Brain microvascular endothelial cell (primary cell): ENCODE results near the gene HDGFL2.

Experiments used
- DNase-seq: peaks from one replicate; pipeline ENCODE4 v3.0.0-alpha.2; 2020
- H3K27ac ChIP-seq: fragments of 250-450 bp; sonication (Bioruptor Pico); 2 replicates; pipeline ENCODE4 v1.5.1; 2020; ENCODE audit warnings: mild to moderate bottlenecking, moderate library complexity
- H3K27me3 ChIP-seq: fragments of 250-450 bp; sonication (Bioruptor Pico); replicated peaks from 2 replicates; pipeline ENCODE4 v1.5.1; 2020; ENCODE audit warnings: mild to moderate bottlenecking
- H3K36me3 ChIP-seq: fragments of 250-450 bp; sonication (Bioruptor Pico); replicated peaks from 2 replicates; pipeline ENCODE4 v1.5.1; 2020; ENCODE audit warnings: mild to moderate bottlenecking
- H3K4me3 ChIP-seq: 2 replicates; pipeline ENCODE4 v1.5.1; 2011; ENCODE audit warnings: low read depth, mild to moderate bottlenecking, control low read depth, low read length, moderate library complexity
- in situ Hi-C: cut with HindIII; loops from 2 replicates; pipeline ENCODE4 v1.10.0; 2017; ENCODE audit warnings: low sequenced_read_pairs, low pct_ligation_motif_present
- TF ChIP-seq, protein P1 (sequence below): IDR thresholded peaks from 2 replicates; pipeline ENCODE4 v1.5.1; 2011; ENCODE audit warnings: low read depth, mild to moderate bottlenecking, moderate library complexity, low read length, control low read depth, inconsistent platforms; ENCODE audit errors: missing control alignments

Gene HDGFL2

DNA sequence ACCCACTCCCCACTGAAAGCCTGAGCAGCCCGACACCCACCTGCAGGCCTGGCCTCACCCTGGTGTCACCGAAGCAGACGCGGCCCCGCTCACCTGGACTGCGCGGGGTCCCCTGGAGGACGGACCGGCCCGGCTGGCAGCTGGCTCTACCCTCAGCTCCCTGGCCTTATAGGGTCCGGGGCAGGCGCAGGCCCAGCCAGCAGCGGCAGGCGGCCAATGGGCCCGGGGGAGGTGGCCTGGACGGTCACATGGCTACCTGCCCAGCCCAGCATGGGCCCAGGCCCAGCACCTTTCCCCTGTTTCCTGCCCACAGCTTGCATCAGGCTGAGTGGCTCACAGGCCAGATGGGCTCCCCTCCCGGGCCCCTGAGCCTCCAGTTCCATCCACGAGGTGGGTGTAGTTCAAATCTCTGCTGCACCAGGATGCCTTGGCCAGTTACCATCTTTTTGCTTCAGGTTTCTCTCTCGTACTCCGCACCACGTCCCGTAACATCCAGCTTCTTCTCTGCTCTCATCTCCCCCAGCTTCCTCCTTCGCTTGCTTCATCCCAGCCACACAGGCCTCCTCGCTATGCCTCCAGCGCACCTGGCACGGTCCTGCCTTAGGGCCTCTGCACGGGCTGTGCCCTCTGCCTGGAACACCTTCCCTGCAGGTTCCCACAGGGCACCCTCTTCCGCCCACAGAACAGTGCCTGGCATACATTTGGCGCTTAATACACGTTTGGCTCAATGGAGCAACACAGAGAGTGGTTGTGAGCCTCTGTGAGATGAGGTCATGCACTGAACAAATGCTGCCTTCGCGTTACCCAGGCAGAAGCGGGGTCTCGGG lies 46.5 kb downstream of the HDGFL2 start, which contains the start of gene PLIN4:
PLIN4 (minus strand) TSS at position 142 of the 827 bp plus-strand sequence. CDS start 214 bp downstream, outside the sequence.
- no peaks in the 10 kb centered on the region for H3K36me3 ChIP-seq
- H3K27ac ChIP-seq = no peak within 1 kb of the TSS
- in situ Hi-C loops = no loop called here
- H3K27me3 ChIP-seq = no peaks in the 10 kb centered on the region
- DNase-seq = no peak
- TF ChIP-seq, protein P1, sequence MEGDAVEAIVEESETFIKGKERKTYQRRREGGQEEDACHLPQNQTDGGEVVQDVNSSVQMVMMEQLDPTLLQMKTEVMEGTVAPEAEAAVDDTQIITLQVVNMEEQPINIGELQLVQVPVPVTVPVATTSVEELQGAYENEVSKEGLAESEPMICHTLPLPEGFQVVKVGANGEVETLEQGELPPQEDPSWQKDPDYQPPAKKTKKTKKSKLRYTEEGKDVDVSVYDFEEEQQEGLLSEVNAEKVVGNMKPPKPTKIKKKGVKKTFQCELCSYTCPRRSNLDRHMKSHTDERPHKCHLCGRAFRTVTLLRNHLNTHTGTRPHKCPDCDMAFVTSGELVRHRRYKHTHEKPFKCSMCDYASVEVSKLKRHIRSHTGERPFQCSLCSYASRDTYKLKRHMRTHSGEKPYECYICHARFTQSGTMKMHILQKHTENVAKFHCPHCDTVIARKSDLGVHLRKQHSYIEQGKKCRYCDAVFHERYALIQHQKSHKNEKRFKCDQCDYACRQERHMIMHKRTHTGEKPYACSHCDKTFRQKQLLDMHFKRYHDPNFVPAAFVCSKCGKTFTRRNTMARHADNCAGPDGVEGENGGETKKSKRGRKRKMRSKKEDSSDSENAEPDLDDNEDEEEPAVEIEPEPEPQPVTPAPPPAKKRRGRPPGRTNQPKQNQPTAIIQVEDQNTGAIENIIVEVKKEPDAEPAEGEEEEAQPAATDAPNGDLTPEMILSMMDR = no peak
- H3K4me3 ChIP-seq = no peak within 1 kb of the TSS

- H3K27ac ChIP-seq = no peak overlapping the region
- no peak overlapping the region for H3K4me3 ChIP-seq
- no peak for DNase-seq
- H3K27me3 ChIP-seq = no peaks in the 10 kb centered on the region
- TF ChIP-seq, protein P1 = no peak
- in situ Hi-C loops = no loop called here
- H3K36me3 ChIP-seq = no peaks in the 10 kb centered on the region
Measured at GRCh38 chr19:4519172-4519496, 47.0 kb downstream of the HDGFL2 start.

DNA sequence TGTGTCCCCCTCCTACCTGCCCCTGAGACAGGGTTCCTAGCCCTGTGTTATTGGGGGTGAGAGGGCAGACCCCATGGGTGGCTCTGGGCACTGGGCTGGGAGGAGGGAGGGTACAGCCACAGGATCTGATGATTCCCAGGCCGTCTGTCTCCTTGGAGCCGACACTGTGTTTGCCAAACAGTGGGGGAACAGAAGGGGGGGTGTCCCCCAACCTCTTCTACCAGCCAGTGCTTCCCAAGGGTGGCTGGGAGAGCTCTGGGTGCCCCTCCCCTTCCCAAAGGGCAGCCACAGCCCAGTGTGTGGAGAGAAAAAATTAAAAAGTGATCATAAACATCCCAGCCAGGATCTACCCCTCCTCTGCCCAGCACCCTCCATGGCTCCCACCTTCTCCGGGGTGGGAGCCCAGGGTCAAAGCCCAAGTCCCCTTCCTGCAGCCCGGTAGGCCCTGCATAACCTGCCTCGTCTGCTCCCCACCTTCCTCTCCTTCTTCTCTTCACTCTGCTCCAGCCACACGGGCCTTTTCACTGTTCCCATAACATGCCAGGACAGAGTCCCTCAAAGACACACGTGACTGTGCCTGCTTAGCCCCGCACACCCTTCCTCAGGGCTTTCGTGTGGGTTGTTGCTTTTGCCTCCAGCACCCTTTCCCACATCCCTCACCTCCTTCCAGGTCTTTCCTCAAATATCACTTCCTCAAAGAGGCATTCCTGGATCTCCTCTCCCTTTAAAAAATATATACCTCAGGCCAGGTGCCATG lies 47.6 kb downstream of the HDGFL2 start:
- TF ChIP-seq, protein P1 = no peak
- Histone ChIP-seq H3K36me3 (no peaks in the 10 kb centered on the region), H3K4me3 (no peak overlapping the region), H3K27me3 (no peaks in the 10 kb centered on the region), H3K27ac (no peak overlapping the region)
- in situ Hi-C loops = no loop called here
- DNase-seq = no peak

GRCh38 chr19:4521170-4521887 lies 49.2 kb downstream of the HDGFL2 start:
- TF ChIP-seq, protein P1 = no peak
- Histone ChIP-seq H3K4me3 (no peak overlapping the region), H3K27ac (no peak overlapping the region), H3K27me3 (no peaks in the 10 kb centered on the region), H3K36me3 (no peaks in the 10 kb centered on the region)
- in situ Hi-C loops = no loop called here
- DNase-seq = no peak

DNA sequence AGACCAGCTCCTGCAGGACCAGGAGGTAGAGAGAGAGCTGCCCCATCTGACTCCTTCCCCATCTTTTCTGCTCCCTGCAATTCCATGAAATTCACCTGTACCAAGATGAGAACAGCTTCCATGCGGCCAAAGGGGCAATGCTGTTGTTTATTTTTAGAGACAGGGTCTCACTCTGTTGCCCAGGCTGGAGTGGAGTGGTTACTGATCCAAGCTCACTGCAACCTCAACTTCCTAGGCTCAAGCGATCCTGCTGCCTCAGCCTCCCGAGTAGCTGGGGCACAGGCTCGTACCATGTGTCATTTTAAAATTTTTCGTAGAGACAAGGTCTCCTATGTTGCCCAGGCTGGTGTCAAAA lies 49.8 kb downstream of the HDGFL2 start:
- Histone ChIP-seq H3K36me3 (no peaks in the 10 kb centered on the region), H3K27me3 (no peaks in the 10 kb centered on the region)

More for the DNA sequence above, 49.8 kb downstream of the HDGFL2 start:
- Histone ChIP-seq H3K27ac (no peak overlapping the region), H3K4me3 (no peak overlapping the region)
- no peak for DNase-seq
- in situ Hi-C loops = no loop called here
- TF ChIP-seq, protein P1 = no peak
